Testis (tissue), 3 donors: Measurements from ENCODE around the gene RDH12. TPM values are rescaled to one million over a fixed set of nuclear protein-coding genes. Genes with fewer than 3 reads are reported as not detected.

Source experiments
- DNase-seq: peaks from one replicate; pipeline ENCODE4 v3.0.0-alpha.2; 2019
- H3K27ac ChIP-seq, 2 donors: fragments of 200-600 bp; sonication (generic); one replicate each; pipeline ENCODE4 v1.5.1; 2019
- H3K27me3 ChIP-seq: fragments of 200-600 bp; sonication (generic); one replicate; pipeline ENCODE4 v1.5.1; 2019
- H3K36me3 ChIP-seq: fragments of 200-600 bp; sonication (generic); one replicate; pipeline ENCODE4 v1.5.1; 2017; ENCODE audit warnings: low read depth; ENCODE audit errors: missing control alignments
- H3K4me1 ChIP-seq: fragments of 200-600 bp; sonication (generic); one replicate; pipeline ENCODE4 v1.5.1; 2019
- H3K4me3 ChIP-seq, 2 donors: fragments of 200-600 bp; sonication (generic); one replicate each; pipeline ENCODE4 v1.5.1; 2017 to 2019
- H3K9me3 ChIP-seq: fragments of 200-600 bp; sonication (generic); one replicate; pipeline ENCODE4 v1.5.1; 2017
- POLR2A ChIP-seq: fragments of 450-650 bp; IDR thresholded peaks from one replicate; pipeline ENCODE4 v1.6.1; 2017; ENCODE audit warnings: antibody characterized with exemption, mild to moderate bottlenecking, moderate library complexity
- whole genome bisulfite sequencing, 2 donors: methylation state at CpG; one replicate each; pipeline ENCODE4 v1.1.5; 2018; 5-methylcytosine and 5-hydroxymethylcytosine counted together
- intact Hi-C: fragments of 100-400 bp; cut with DNase I; formaldehyde crosslinking; loops from one replicate; pipeline ENCODE4 v1.15.1; 2023; ENCODE audit warnings: low total_unique reads
- polyA plus RNA-seq: library from polyadenylated mRNA; stranded (reverse); fragments of 350-450 nt; fragmentation: Illumina TruSeq; extraction: RNeasy Lipid Tissue Mini Kit (QIAGEN cat#74804); gene quantifications from one replicate; pipeline ENCODE4 v1.2.3, GENCODE V29; 2014; ENCODE audit warnings: low read depth, low replicate concordance; ENCODE audit not compliant: insufficient read depth
- total RNA-seq, 2 donors: library from RNA; depleted of rRNA; stranded (reverse); fragments of >200 nt; gene quantifications; one replicate each; pipeline ENCODE4 v1.2.3, GENCODE V29; 2016
- TF ChIP-seq, protein P1 (sequence below), 3 experiments: fragments of 450-650 bp in 2 of 3; fragments of 200-600 bp in 1 of 3; sonication (generic) in 1 of 3; IDR thresholded peaks; one replicate each; pipeline ENCODE4 v1.5.1; 2016 to 2019; ENCODE audit warnings: antibody characterized with exemption in 3 of 3, mild to moderate bottlenecking in 2 of 3, moderate library complexity in 1 of 3

The RDH12 gene
- total and polyA plus RNA-seq, 3 donors from 2014 or later, result 0.37 to 0.63 (median 0.40) TPM

DNA sequence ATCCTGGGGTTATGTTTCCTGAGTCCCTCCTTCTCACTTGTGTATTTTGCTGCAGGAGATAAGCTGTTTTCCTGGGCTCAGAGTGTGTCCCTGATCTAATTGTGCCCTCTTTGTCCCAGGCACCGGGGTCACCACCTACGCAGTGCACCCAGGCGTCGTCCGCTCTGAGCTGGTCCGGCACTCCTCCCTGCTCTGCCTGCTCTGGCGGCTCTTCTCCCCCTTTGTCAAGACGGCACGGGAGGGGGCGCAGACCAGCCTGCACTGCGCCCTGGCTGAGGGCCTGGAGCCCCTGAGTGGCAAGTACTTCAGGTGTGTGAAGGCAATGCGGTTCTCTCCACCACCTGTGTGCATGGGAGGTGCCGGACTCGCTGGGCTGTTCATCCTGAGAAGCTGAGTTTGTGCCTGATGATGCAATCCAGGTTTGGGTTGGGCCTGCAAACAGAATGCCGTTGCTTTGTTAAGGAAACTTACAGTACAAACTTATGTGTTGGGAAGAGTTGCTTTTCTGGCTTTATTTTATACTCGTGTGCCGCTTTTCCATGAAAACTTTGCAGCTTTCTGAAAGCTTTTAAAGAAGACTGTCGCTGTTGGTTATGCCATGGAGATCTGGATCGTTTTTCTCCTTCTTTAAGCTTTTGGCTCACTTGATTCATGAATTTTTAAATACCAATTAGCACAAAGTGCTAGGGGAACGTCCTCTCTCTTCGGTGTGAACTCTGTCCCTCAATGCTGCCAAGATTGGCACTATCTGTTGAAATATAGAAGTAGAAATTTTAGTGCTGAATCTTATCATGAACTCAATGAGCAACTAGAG, 27.6 kb downstream of the RDH12 start:
- TF ChIP-seq, protein P1, sequence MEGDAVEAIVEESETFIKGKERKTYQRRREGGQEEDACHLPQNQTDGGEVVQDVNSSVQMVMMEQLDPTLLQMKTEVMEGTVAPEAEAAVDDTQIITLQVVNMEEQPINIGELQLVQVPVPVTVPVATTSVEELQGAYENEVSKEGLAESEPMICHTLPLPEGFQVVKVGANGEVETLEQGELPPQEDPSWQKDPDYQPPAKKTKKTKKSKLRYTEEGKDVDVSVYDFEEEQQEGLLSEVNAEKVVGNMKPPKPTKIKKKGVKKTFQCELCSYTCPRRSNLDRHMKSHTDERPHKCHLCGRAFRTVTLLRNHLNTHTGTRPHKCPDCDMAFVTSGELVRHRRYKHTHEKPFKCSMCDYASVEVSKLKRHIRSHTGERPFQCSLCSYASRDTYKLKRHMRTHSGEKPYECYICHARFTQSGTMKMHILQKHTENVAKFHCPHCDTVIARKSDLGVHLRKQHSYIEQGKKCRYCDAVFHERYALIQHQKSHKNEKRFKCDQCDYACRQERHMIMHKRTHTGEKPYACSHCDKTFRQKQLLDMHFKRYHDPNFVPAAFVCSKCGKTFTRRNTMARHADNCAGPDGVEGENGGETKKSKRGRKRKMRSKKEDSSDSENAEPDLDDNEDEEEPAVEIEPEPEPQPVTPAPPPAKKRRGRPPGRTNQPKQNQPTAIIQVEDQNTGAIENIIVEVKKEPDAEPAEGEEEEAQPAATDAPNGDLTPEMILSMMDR (IDR thresholded peaks at IDR 0.05), result no peak
- TF ChIP-seq POLR2A, result no peak
- Histone ChIP-seq H3K27me3 (no peaks in the 10 kb centered on the region), H3K4me3 (no peak overlapping the region), H3K4me1 (peaks cover 9% of the 10 kb centered on the region), H3K27ac (no peak overlapping the region), H3K9me3 (no peaks in the 10 kb centered on the region), H3K36me3 (no peaks in the 10 kb centered on the region)
- intact Hi-C loops, result no loop called here
- peak; percentile 15 for DNase-seq
- 30 to 46% methylated on average over 20 to 21 of the region's 21 CpGs for WGBS, 2 donors

- H3K27me3 ChIP-seq, result no peaks in the 10 kb centered on the region
- intact Hi-C loops, result no loop called here
- no peaks in the 10 kb centered on the region for H3K36me3 ChIP-seq
- H3K27ac ChIP-seq, result no peak overlapping the region
- no peak overlapping the region for H3K4me3 ChIP-seq
- H3K9me3 ChIP-seq, result no peaks in the 10 kb centered on the region
- WGBS, 2 donors, result 72 to 84% methylated on average over 4 of the region's 4 CpGs
- peaks cover 9% of the 10 kb centered on the region for H3K4me1 ChIP-seq
- TF ChIP-seq, protein P1 (IDR thresholded peaks at IDR 0.05), result no peak
- no peak for TF ChIP-seq POLR2A
- no peak for DNase-seq
Measured at GRCh38 chr14:67733616-67734015, 31.9 kb downstream of the RDH12 start.

DNA sequence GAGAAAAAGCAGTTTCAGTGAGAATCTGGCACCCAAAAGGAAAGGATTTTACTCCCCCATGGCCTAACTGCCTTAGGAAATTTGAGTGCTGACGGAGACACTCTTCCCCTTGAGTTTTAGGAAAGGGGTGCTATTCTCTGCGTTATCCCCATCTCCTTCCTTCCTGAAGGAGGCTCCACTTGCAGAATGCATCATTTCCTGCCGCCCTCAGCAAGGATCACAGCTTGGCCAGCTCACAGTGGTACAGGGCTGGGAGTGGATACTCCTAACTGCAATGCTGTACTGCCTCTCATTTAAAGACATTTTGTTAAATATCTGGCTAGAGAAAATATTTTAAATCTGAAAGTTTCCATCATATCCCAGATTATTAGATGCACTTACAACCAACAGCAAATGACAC, 33.0 kb downstream of the RDH12 start:
- Histone ChIP-seq H3K4me3 (no peak overlapping the region), H3K27ac (no peak overlapping the region), H3K9me3 (no peaks in the 10 kb centered on the region), H3K27me3 (no peaks in the 10 kb centered on the region), H3K4me1 (peaks cover 1% of the 10 kb centered on the region), H3K36me3 (no peaks in the 10 kb centered on the region)
- intact Hi-C loops, result no loop called here
- no peak for DNase-seq
- TF ChIP-seq, protein P1 (IDR thresholded peaks at IDR 0.05), result no peak
- TF ChIP-seq POLR2A, result no peak
- 76 to 81% methylated on average over 3 of the region's 3 CpGs for WGBS, 2 donors

GRCh38 chr14:67735336-67736147, 33.9 kb downstream of the RDH12 start:
- H3K27me3 ChIP-seq, result no peaks in the 10 kb centered on the region
- intact Hi-C loops, result no loop called here
- 74 to 88% methylated on average over 10 of the region's 10 CpGs for WGBS, 2 donors
- no peaks in the 10 kb centered on the region for H3K9me3 ChIP-seq
- H3K4me3 ChIP-seq, result no peak overlapping the region
- DNase-seq, result no peak
- no peaks in the 10 kb centered on the region for H3K36me3 ChIP-seq
- no peak overlapping the region for H3K27ac ChIP-seq
- no peaks in the 10 kb centered on the region for H3K4me1 ChIP-seq
- TF ChIP-seq, protein P1 (IDR thresholded peaks at IDR 0.05), result no peak
